ENCODE results near the gene FSTL1. TPM values are rescaled to one million over a fixed set of nuclear protein-coding genes. Genes with fewer than 3 reads are reported as not detected.
"Not testable (repeated sequence)": the region's sequence is repeated elsewhere in the genome, so short reads cannot be mapped to it uniquely, and the experiment has no call there.

FSTL1 gene
- total and polyA plus RNA-seq, 2 experiments from 2014 or later: 50.8 to 258 TPM

- TF ChIP-seq, protein P1, sequence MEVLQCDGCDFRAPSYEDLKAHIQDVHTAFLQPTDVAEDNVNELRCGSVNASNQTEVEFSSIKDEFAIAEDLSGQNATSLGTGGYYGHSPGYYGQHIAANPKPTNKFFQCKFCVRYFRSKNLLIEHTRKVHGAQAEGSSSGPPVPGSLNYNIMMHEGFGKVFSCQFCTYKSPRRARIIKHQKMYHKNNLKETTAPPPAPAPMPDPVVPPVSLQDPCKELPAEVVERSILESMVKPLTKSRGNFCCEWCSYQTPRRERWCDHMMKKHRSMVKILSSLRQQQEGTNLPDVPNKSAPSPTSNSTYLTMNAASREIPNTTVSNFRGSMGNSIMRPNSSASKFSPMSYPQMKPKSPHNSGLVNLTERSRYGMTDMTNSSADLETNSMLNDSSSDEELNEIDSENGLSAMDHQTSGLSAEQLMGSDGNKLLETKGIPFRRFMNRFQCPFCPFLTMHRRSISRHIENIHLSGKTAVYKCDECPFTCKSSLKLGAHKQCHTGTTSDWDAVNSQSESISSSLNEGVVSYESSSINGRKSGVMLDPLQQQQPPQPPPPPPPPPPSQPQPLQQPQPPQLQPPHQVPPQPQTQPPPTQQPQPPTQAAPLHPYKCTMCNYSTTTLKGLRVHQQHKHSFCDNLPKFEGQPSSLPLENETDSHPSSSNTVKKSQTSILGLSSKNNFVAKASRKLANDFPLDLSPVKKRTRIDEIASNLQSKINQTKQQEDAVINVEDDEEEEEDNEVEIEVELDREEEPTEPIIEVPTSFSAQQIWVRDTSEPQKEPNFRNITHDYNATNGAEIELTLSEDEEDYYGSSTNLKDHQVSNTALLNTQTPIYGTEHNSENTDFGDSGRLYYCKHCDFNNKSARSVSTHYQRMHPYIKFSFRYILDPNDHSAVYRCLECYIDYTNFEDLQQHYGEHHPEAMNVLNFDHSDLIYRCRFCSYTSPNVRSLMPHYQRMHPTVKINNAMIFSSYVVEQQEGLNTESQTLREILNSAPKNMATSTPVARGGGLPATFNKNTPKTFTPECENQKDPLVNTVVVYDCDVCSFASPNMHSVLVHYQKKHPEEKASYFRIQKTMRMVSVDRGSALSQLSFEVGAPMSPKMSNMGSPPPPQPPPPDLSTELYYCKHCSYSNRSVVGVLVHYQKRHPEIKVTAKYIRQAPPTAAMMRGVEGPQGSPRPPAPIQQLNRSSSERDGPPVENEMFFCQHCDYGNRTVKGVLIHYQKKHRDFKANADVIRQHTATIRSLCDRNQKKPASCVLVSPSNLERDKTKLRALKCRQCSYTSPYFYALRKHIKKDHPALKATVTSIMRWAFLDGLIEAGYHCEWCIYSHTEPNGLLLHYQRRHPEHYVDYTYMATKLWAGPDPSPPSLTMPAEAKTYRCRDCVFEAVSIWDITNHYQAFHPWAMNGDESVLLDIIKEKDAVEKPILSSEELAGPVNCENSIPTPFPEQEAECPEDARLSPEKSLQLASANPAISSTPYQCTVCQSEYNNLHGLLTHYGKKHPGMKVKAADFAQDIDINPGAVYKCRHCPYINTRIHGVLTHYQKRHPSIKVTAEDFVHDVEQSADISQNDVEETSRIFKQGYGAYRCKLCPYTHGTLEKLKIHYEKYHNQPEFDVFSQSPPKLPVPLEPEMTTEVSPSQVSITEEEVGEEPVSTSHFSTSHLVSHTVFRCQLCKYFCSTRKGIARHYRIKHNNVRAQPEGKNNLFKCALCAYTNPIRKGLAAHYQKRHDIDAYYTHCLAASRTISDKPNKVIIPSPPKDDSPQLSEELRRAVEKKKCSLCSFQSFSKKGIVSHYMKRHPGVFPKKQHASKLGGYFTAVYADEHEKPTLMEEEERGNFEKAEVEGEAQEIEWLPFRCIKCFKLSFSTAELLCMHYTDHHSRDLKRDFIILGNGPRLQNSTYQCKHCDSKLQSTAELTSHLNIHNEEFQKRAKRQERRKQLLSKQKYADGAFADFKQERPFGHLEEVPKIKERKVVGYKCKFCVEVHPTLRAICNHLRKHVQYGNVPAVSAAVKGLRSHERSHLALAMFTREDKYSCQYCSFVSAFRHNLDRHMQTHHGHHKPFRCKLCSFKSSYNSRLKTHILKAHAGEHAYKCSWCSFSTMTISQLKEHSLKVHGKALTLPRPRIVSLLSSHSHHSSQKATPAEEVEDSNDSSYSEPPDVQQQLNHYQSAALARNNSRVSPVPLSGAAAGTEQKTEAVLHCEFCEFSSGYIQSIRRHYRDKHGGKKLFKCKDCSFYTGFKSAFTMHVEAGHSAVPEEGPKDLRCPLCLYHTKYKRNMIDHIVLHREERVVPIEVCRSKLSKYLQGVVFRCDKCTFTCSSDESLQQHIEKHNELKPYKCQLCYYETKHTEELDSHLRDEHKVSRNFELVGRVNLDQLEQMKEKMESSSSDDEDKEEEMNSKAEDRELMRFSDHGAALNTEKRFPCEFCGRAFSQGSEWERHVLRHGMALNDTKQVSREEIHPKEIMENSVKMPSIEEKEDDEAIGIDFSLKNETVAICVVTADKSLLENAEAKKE (CRISPR knock-in tag; IDR thresholded peaks at IDR 0.05): no peak
These were observed 69.3 kb downstream of the FSTL1 start (continued) for GRCh38 chr3:120381503-120381902.

- not testable (repeated sequence) for H3K4me2 ChIP-seq; H3K27me3 Mint-ChIP-seq (ENCODE audit: insufficient read depth, low read depth, poor library complexity); ATAC-seq; H3K4me3 Mint-ChIP-seq; H3K4me1 ChIP-seq (ENCODE audit: insufficient read depth); H3K4me3 ChIP-seq; H3K27ac ChIP-seq (ENCODE audit: low read depth); H3K27ac Mint-ChIP-seq; H3K79me2 ChIP-seq (replicated peaks; ENCODE audit: insufficient read depth); DNase-seq (ENCODE audit: low spot score); H4K20me1 ChIP-seq (replicated peaks; ENCODE audit: insufficient read depth); H3K4me1 Mint-ChIP-seq; H3K36me3 ChIP-seq (ENCODE audit: insufficient read depth); H2AFZ ChIP-seq; H3K9me2 ChIP-seq (ENCODE audit: insufficient read depth); H3F3A ChIP-seq (replicated peaks; ENCODE audit: low read depth); H3K27me3 ChIP-seq (ENCODE audit: insufficient read depth)
- H3K36me3 Mint-ChIP-seq (ENCODE audit: low read depth): peaks cover 13% of the 10 kb centered on the region
- H3K9me3 Mint-ChIP-seq: peaks cover 16% of the 10 kb centered on the region; the same call in 2 of the 3 replicates
These were observed 72.8 kb downstream of the FSTL1 start for GRCh38 chr3:120377948-120378347.

DNA sequence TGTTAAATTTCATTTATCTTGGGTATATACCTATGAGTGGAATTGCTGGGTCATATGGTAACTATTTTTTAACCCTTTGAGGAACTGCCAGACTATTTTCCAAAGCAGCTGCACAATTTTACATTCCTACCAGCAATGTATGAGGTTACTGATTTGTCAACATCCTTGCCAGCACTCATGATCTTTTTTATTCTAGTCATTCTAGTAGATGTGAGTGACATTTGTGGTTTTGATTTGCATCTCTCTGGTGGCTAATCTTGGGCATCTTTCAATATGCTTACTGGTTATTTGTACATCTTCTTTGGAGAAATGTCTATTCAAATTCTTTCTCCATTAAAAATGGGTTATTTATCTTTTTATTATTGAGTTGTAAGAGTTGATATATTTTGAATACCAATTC, 80.3 kb downstream of the FSTL1 start:
- no peaks in the 10 kb centered on the region for H3K4me1 ChIP-seq (ENCODE audit: insufficient read depth)
- Mint-ChIP-seq H3K9me3 (peaks cover 4% of the 10 kb centered on the region; the same call in 1 of the 3 replicates), H3K27ac (no peak overlapping the region), H3K4me3 (no peak overlapping the region), H3K36me3 (ENCODE audit: low read depth) (no peaks in the 10 kb centered on the region), H3K4me1 (no peaks in the 10 kb centered on the region), H3K27me3 (ENCODE audit: insufficient read depth, low read depth, poor library complexity) (no peaks in the 10 kb centered on the region)
- no peaks in the 10 kb centered on the region for H3K79me2 ChIP-seq (replicated peaks; ENCODE audit: insufficient read depth)
- no peaks in the 10 kb centered on the region for H3F3A ChIP-seq (replicated peaks; ENCODE audit: low read depth)
- H4K20me1 ChIP-seq (replicated peaks; ENCODE audit: insufficient read depth): no peaks in the 10 kb centered on the region
- no peak for TF ChIP-seq POLR2AphosphoS5 (IDR thresholded peaks at IDR 0.05; ENCODE audit: low read depth)
- TF ChIP-seq, protein P2, sequence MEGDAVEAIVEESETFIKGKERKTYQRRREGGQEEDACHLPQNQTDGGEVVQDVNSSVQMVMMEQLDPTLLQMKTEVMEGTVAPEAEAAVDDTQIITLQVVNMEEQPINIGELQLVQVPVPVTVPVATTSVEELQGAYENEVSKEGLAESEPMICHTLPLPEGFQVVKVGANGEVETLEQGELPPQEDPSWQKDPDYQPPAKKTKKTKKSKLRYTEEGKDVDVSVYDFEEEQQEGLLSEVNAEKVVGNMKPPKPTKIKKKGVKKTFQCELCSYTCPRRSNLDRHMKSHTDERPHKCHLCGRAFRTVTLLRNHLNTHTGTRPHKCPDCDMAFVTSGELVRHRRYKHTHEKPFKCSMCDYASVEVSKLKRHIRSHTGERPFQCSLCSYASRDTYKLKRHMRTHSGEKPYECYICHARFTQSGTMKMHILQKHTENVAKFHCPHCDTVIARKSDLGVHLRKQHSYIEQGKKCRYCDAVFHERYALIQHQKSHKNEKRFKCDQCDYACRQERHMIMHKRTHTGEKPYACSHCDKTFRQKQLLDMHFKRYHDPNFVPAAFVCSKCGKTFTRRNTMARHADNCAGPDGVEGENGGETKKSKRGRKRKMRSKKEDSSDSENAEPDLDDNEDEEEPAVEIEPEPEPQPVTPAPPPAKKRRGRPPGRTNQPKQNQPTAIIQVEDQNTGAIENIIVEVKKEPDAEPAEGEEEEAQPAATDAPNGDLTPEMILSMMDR (conservative IDR thresholded peaks at IDR 0.05; ENCODE audit: low read depth in 2 of 2): no peak
- ATAC-seq (no peak), DNase-seq (ENCODE audit: low spot score) (no peak)
- H3K4me2 ChIP-seq: no peak overlapping the region
- H3K4me3 ChIP-seq: no peak overlapping the region
- no peaks in the 10 kb centered on the region; the same call in 1 of the 2 replicates for H3K27me3 ChIP-seq (ENCODE audit: insufficient read depth)
- H3K36me3 ChIP-seq (ENCODE audit: insufficient read depth): no peaks in the 10 kb centered on the region
- no peaks in the 10 kb centered on the region for H3K9me2 ChIP-seq (ENCODE audit: insufficient read depth)
- no peak overlapping the region for H2AFZ ChIP-seq
- H3K27ac ChIP-seq (ENCODE audit: low read depth): no peak overlapping the region

Measured in GM23338 (cell line).